ENCODE results near the gene ANKFN1. TPM values are rescaled to one million over a fixed set of nuclear protein-coding genes. Genes with fewer than 3 reads are reported as not detected.
"Not testable (repeated sequence)": the region's sequence is repeated elsewhere in the genome, so short reads cannot be mapped to it uniquely, and the experiment has no call there.

Gene ANKFN1
- total RNA-seq, 2 experiments from 2014 or later = not detected

DNA sequence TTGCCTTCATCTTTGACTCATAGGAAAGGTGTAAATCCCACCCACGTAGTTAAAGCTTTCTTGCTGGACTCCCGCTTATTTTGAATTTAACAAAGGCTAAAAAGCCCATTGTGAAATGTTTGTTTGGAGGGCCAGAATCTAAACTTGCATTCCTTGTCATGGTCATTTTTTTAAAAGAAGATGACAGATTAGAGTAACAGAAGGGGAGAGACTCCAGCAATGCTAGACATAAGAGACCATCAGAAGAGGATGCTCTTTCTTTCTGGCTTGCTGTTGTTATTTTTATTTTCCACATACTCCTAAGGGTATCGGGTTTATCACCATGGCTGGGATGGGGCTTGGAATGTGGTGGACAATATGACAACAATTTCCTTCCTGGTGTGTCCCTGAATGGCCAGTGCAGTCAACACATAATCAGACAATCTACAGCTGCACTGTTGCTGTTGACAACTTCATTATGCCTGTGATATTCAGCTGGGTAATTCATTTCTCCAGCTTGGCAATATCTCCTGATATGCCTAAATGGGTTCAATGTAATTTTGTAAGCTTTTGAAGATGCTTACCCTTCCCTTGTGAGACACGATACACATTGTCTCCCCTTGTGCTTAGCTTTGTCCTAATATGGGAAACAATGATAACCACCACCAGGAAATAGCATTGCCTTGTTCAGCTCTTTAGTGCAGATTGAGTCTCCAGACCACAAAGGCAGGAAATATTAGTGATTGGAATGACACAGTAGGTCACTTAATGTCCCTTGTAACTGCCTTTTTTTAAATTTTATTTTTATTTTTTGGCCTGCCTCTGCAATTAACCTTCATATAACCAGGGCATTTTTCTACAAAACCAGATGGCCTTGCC is 164.3 kb downstream of the ANKFN1 start:
- CTCF ChIA-PET = no interaction called here
- POLR2A ChIA-PET = no interaction called here

DNA sequence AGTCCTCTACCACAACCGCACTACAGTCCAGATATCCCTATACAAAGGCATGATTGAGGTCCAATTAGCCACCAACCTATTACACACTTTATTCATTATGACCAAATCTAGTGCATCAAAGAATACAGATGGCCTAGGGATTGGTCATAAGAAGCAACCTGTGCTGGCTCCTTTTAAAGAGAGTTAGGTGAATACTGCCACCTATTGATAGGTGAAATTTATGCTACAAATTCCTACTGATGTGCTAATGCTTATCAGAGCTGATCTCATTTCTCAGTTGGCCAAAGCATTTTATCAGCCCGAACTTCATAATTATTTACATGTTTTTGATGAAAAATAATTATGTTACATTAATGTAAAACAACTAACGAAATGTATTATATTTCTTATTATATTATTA is 166.3 kb downstream of the ANKFN1 start:
- POLR2A ChIA-PET = no interaction called here
- CTCF ChIA-PET = no interaction called here

DNA sequence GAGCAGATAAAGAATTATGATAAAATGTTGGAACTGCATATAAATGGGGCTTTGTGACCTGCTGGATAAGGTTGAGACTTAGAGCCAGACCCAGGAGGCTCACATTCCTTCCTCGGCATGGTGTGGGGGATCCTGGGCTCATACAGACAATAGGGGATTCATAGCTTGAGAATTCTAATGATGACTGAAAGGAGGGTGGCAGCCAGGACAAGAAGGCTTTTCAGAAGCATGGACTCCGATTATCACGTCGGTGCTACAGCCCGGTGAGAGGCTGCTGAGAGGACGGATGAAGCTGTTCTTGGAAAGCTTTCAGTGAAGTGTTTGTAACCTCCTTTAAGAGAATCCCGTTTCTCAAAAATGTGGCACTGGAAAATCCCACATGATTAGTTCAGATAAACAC is 167.2 kb downstream of the ANKFN1 start:
- ChIA-PET CTCF (no interaction called here), POLR2A (no interaction called here)

DNA sequence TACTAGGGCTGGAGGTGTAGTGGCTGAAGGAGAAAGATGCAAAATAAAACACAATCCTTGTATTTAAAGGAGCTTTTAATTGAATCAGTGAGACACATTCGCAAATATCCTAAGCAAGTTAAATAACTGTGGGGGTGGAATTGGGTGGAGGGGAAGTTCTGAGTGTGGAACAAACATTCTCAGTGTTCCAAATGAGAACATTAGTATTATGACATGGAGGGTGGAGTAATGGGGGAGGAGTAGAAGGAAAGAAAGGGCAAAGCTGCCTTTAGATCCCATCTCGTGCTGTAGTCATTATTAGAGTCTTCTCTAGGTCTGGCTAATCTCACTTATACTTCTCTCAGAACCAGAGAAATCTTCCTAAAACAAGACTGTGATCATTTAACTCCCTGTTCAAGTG is 169.7 kb downstream of the ANKFN1 start:
- CTCF ChIA-PET = no interaction called here
- POLR2A ChIA-PET = no interaction called here

DNA sequence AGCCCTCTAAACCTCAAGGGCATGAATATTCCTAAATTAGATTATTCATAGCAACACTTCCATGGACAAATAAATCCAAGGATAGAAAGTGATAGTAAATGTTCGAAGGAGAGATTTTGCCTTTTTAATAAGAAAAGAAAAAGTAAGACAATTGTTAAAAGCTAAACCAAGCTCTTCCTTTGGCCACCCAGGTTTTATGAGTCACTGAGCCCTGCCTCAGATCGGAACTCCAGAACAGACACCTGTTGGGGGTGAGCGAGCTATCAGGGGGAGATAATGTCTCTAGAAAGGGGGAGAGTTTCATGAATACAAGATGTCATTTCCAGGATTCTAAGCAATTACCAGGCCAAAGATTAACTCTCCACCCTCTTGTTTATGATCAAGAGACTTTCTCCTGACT is 171.4 kb downstream of the ANKFN1 start:
- ChIA-PET CTCF (no interaction called here), POLR2A (no interaction called here)

DNA sequence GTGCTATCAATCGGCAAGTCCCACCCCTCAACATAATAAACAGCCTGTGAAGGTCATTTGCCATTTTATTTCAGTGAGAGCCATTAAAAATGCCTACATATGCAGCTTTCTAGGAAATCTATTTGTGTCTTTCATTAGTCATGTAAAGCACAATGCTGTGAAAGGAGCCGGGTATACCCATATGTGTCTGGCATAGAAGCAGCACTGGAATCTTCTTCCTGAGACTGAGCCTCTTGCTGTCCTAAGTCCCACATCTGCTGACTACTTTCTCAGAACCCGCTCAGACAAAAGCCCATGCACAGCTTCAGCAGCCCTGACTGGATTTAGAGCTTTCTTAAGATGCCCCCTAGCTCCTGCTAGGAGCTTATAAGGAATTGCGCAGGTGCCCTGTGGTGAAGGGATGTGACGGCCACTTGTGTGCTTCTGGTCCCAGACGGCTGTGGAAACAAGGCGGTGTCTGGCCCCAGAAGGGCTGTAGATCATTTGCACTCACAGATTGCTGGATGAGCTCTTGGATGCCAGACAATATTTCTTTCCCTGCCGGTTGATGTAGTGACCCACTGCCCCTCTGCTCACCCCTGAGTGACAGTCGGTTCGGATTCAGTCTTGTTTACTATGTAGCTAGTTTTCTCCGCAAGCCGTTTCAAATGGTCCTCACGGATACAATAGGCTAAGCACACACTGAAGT is 172.2 kb downstream of the ANKFN1 start:
- ChIA-PET CTCF (no interaction called here), POLR2A (no interaction called here)

DNA sequence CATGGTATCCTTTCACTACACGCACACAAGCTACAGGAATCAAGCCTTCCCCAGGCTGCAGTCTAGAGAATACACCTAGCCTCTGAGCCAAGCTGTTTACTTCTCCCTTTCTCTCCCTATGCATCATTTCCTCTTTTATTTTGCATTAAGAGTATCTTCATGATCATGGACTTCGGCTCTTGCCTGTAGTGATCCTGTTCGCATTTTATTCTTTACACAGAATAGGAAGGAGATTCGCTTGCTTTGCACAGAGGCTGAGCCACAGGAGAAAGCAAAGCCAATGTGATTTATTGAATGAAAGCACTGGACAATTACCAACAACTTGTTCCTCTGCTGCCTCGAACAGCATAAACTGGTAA is 172.7 kb downstream of the ANKFN1 start:
- CTCF ChIA-PET = no interaction called here
- POLR2A ChIA-PET = no interaction called here

DNA sequence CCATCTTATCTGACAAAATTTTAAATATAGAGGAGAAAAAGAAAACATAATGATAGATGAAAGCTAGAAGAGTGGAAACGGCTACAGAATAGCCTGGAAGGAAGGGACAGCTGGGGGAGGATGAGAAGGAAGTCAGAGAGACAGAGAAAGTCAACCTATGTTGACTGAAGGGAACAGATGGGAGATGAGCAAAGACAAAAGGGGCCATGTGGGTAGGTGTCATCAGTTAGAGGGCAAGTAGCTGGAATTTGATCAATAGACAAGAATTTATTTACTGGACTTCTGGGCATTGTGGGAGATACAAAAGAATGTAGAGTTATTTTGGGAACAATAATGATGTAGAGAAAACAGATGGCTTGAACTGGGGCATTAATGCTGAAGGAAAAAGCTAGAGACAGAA is 194.4 kb downstream of the ANKFN1 start:
- CTCF ChIA-PET = no interaction called here
- POLR2A ChIA-PET = no interaction called here

DNA sequence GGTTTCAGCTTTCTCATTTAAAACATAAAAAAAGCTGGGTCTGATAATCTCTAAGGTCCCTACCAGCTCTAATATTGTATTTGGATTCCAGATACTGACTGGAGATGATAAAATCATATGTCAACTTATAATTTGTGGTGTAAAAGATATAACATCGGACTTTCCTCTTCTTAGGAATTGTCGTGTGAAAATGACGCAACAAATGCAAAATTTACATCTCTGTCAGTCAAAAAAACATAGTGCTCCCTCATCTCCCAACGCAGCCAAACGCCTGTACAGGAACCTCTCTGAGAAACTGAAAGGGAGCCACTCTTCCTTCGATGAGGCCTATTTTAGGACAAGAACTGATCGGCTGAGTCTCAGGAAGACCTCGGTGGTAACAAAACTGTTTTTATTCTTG is 197.3 kb downstream of the ANKFN1 start:
- CTCF ChIA-PET = no interaction called here
- POLR2A ChIA-PET = no interaction called here

DNA sequence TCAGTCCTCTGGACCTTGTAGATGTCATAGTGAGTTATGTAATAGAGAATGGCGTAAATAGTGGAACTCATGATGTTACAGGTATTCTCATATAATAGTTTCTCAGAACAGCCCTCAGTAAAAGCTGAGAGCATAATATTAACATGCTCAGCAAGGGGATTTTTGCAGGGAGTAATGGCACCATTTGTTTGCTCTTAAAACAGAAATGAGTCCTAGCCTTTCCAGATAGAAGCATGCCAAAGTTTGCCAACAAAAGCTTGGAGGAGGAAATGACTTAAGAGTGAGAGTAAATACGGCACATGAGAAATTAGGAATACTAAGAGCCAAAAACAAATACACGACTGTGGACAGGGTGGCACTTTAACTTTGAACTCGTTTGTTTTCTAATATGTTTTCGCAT is 198.4 kb downstream of the ANKFN1 start:
- ChIA-PET POLR2A (no interaction called here), CTCF (no interaction called here)

DNA sequence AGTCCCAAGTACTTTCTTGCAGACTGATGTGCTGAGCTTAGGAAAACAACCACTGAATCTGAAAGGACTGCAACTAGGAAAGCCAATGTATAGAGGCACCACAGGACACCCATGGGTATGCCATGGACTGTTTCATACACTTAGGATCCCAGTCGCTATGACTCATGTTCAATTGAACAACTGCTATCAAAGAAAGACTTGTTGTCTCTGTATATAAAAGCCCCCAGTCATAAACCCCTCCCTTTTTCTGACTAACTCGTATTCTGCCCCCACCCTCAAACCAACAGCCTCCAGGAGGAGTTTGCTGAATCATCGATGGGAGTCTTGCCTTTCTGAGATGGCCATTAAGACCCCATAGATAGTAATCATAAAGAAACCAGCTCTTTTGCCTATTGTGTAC is 205.4 kb downstream of the ANKFN1 start:
- CTCF ChIA-PET = no interaction called here
- POLR2A ChIA-PET = no interaction called here

DNA sequence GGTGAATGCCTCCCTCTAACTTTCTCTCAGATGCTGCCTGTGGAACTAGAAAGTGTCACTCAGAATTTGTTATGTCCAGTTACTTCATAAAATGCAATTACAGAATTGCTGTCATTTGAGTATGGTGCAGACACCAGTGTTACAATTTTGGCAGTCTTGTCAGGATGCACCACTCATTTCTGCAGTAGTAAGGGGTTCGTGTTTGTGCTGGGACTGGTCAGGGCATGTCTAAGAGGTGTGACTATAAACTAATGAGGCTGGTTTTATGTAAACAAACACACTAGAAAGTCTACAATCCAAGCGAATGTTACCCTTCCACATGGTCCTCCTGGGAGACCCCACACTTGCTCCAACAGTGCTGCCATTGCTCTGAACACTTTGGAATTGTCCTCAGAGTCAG is 206.2 kb downstream of the ANKFN1 start:
- ChIA-PET CTCF (no interaction called here), POLR2A (no interaction called here)

DNA sequence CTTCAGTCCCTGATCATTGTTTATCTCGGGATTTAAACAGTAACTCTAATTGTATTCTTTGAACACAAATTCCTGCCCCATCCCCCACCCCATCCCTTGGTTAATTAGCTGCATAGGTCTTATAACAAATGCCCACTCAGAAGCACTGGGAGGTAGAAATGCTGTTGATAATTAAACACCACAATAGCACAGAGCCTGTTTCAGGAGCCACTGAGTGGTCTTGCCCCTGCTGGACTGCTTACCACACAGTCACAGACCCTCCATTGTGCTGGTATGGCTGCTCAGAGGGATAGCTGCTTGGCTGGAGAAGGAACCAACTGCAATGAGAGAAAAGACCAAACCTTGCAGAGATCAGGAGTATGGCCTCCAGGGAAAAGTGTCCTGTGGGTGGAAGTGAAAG is 214.1 kb downstream of the ANKFN1 start:
- CTCF ChIA-PET = no interaction called here
- POLR2A ChIA-PET = no interaction called here

DNA sequence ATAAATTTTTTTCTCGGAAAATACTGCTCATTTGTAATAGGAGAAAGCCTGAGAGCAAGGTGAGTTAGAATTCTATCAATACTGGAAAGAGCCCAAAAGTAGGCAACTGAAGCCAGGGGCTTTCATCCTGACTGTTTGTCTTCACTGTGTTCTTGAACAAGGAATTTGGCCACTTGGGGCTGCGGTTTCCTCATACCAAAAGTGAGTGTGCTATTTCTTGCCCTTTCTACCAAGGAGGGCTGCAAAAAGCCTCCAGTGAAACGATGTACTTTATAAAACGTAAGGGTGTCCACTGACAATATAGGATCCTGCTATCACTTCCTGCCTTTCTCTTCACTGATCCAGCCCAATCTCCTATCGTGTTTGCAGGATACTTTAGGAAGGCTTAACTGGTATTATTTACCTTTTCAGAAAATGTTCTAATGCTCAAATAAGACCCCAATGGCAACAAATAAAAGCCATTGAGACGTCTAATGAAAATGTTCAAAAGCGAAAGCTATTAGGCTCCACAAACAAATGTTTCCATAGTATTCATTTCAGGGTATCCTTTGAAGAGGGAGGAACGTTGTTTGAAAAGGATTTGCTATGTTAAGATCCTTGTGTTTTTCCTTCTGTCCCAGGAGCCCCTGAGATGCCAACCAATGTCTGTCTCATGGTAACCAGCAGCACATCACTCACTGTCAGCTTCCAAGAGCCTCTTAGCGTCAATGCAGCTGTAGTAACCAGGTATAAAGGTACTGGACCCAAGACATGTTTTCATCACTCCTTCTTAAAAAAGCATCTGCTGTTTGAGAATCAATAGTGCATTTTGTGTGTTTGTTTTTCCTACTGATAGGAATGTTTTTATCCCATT is 220.9 kb downstream of the ANKFN1 start:
- POLR2A ChIA-PET = no interaction called here
- CTCF ChIA-PET = no interaction called here

DNA sequence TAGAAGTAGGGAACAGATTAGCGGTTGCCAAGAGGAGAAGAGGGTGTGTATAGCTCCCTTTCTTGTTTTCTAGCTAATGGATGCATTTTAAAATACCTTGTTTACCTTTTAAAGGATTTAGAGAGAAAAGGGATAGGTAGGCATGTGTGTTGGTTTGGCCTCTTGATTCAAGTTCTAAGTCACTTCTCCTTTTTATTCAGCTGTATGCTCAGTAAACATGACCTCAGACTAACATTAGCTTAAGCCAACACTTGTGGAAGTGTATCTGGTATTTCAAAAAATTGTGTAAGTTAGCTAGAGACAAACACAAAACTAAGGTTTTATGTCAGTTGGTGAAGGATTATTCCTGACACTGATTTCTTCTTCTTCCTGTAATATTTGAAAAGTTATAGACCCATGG is 236.1 kb downstream of the ANKFN1 start:
- ChIA-PET CTCF (no interaction called here), POLR2A (no interaction called here)

DNA sequence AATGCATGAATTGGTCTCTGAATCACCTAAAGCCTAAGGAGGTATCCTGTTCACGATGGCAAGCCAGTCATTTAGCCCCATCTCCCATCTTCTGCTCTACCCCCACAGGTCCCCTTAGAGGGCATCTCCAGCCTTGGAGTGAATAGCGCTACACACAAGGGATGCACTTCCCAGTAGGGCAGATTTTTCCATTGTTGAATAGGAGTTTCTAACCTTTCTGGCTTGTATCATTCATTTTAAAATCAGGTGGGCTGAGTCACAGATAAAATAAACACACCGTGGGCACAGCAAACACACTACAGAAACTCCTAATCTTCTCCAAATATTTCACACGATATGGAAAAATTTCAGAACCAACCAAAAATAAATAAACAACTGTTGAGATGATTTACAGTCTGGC is 239.0 kb downstream of the ANKFN1 start:
- CTCF ChIA-PET = no interaction called here
- POLR2A ChIA-PET = no interaction called here

DNA sequence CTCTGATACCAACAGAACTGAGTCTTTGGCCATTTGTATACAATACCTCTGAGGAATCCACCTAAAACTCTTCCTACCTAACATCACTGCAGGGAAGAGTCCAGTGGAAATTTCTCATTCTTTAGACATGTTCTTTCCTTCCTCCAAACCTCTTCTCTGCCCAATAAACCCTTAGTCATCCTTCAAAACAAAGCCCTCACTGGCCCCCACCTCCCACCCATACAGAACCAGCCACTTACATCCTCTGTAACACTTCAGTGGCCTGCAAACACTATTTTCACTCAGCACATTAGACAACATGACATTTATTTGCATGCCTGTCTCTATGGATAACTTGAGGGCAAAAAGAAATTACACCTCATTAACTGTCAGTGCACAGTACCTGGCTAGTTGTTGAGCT is 239.9 kb downstream of the ANKFN1 start:
- CTCF ChIA-PET = no interaction called here
- POLR2A ChIA-PET = no interaction called here

DNA sequence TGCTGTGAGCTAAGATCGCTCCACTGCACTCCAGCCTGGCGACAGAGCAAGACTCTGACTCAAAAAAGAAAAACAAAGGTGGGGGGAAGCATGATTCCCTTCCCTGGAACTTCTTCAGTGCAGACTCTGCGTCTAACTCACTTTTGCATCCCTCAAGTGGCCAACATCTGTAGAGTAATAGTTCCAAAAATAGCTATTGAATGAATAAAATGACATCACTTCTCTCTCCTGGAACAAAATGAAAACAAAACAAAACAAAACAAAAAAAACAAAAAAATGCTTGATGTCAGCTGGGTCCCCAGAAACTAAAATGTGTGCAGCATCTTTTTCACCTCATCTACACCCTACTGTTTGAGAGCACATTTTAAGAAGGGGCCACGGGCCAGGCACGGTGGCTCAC is 242.5 kb downstream of the ANKFN1 start:
- CTCF ChIA-PET = interaction anchor here (0.6 kb wide), 1 partner anchor 624 kb away, joined by 3 read pairs; no protein-coding TSS in a partner anchor
- POLR2A ChIA-PET = no interaction called here

DNA sequence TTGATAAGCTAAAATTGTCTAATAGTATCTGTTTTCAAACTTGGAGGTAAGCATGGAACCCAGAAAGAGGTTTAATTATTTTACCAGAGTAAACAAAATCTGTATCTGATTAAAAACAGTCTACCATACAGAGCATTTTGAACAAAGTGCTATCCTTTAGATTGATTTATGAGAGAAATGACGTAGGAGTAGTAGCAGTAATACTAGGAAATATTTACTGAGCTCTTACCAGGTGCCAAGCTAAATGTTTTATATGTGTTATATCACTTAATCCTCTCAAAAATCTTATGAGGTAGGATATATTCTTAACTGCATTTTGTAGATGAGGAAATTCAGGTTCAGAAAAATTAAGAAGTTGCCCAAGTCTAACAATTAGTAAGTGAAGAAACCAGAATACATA is 253.8 kb downstream of the ANKFN1 start:
- ChIA-PET POLR2A (interaction anchor here (0.6 kb wide), 1 partner anchor 13 kb away, joined by 3 read pairs; no protein-coding TSS in a partner anchor), CTCF (no interaction called here)

DNA sequence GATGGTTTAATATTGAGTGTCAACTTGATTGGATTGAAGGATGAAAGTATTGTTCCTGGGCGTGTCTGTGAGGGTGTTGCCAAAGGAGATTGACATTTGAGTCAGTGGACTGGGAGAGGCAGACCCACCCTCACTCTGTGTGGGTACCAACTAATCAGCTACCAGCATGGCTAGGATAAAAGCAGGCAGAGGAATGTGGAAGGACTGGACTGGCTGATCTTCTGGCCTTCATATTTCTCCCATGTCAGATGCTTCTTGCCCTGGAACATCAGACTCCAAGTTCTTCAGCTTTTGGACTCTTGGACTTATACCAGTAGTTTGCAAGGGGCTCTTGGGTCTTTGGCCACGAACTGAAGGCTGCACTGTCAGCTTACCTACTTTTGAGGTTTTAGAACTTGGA is 259.1 kb downstream of the ANKFN1 start:
- POLR2A ChIA-PET, CTCF ChIA-PET: not testable (repeated sequence)

DNA sequence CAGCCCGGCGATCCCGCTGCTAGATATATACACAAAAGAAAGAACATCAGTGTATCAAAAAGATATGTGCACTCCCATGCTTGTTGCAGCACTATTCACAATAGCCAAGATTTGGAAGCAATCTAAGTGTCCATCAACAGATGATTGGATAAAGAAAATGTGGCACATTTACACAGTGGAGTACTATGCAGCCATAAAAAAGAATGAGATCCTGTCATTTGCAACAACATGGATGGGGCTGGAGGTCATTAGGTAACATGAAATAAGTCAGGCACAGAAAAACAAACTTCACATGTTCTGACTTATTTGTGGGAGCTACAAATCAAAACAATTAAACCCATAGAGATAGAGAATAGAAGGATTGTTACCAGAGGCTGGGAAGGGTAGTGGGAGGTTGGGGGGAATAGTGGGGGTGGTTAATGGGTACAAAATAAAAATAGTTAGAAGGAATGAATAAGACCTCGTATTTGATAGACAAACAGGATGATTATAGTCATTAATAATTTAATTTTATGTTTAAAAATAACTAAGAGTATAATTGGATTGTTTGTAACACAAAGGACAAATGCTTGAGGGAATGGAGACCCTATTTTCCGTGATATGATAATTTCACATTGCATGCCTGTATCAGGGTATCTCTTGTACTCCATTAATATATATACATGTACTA is 263.5 kb downstream of the ANKFN1 start:
- POLR2A ChIA-PET = no interaction called here
- CTCF ChIA-PET = no interaction called here
